CD14-positive monocyte (primary cell): ENCODE measurements around the gene UBR2. TPM values are rescaled to one million over a fixed set of nuclear protein-coding genes. Genes with fewer than 3 reads are reported as not detected.

ENCODE experiments used
- DNase-seq, 3 donors: peaks; one replicate each; pipeline ENCODE4 v3.0.0-alpha.2; 2011 to 2022
- H2AFZ ChIP-seq: 2 replicates; pipeline ENCODE4 v1.6.0; 2012; ENCODE audit warnings: mild to moderate bottlenecking, low read depth, low read length, inconsistent platforms; ENCODE audit not compliant: insufficient read depth, poor library complexity, severe bottlenecking
- H3K27ac ChIP-seq, 2 donors: 1 replicate in 1 of 2; 2 replicates in 1 of 2; pipeline ENCODE4 v1.5.1; 2012 to 2013; ENCODE audit warnings: low read length in 2 of 2, control low read depth in 1 of 2, inconsistent platforms in 1 of 2, low read depth in 1 of 2, mild to moderate bottlenecking in 1 of 2
- H3K27me3 ChIP-seq, 2 donors: one replicate each; pipeline versions ENCODE4 v1.6.0 to v1.6.1; 2011 to 2013; ENCODE audit warnings: low read length in 2 of 2; ENCODE audit not compliant: control insufficient read depth in 2 of 2, insufficient read depth in 2 of 2
- H3K36me3 ChIP-seq, 2 donors: replicated peaks in 1 of 2; 1 replicate in 1 of 2; 2 replicates in 1 of 2; pipeline versions ENCODE4 v1.5.1 to v1.6.1; 2012 to 2013; ENCODE audit warnings: low read length in 2 of 2, control low read depth in 1 of 2, inconsistent platforms in 1 of 2, mild to moderate bottlenecking in 1 of 2; ENCODE audit not compliant: insufficient read depth in 2 of 2, control insufficient read depth in 1 of 2
- H3K4me1 ChIP-seq, 2 donors: 1 replicate in 1 of 2; 2 replicates in 1 of 2; pipeline versions ENCODE4 v1.5.1 to v1.6.1; 2012 to 2013; ENCODE audit warnings: low read length in 2 of 2, control low read depth in 1 of 2, inconsistent platforms in 1 of 2, mild to moderate bottlenecking in 1 of 2, moderate library complexity in 1 of 2; ENCODE audit not compliant: insufficient read depth in 2 of 2, control insufficient read depth in 1 of 2
- H3K4me2 ChIP-seq: replicated peaks from 2 replicates; pipeline ENCODE3; 2012; ENCODE audit warnings: low read length, moderate library complexity, mild to moderate bottlenecking; ENCODE audit not compliant: poor library complexity, severe bottlenecking; ENCODE audit errors: extremely low read depth
- H3K4me3 ChIP-seq, 3 experiments: fragments of 200-600 bp in 1 of 3; sonication (generic) in 1 of 3; replicated peaks in 1 of 3; 1 replicate in 2 of 3; 2 replicates in 1 of 3; pipeline ENCODE4 v1.5.1; 2011 to 2013; ENCODE audit warnings: low read length in 3 of 3, mild to moderate bottlenecking in 3 of 3, control low read depth in 2 of 3, low read depth in 2 of 3, inconsistent platforms in 1 of 3, moderate library complexity in 1 of 3
- H3K79me2 ChIP-seq: 2 replicates; pipeline ENCODE4 v1.6.0; 2012; ENCODE audit warnings: mild to moderate bottlenecking, control low read depth, inconsistent platforms, low read length, moderate library complexity; ENCODE audit not compliant: insufficient read depth
- H3K9ac ChIP-seq: 2 replicates; pipeline ENCODE4 v1.6.0; 2017; ENCODE audit warnings: low read length, mild to moderate bottlenecking; ENCODE audit not compliant: insufficient read depth, poor library complexity, severe bottlenecking
- H3K9me3 ChIP-seq, 2 donors: replicated peaks in 1 of 2; 1 replicate in 1 of 2; 2 replicates in 1 of 2; pipeline versions ENCODE4 v1.5.1 to v1.6.1; 2012 to 2013; ENCODE audit warnings: low read length in 2 of 2, control low read depth in 1 of 2; ENCODE audit not compliant: control insufficient read depth in 1 of 2, insufficient read depth in 1 of 2
- H4K20me1 ChIP-seq: 2 replicates; pipeline ENCODE4 v1.6.0; 2012; ENCODE audit warnings: mild to moderate bottlenecking, low read length, control low read depth, moderate library complexity; ENCODE audit not compliant: insufficient read depth
- H3K27ac Mint-ChIP-seq, 7 donors: one replicate each; pipeline ENCODE4 v1.8.0; 2020; ENCODE audit warnings: mild to moderate bottlenecking in 7 of 7, mixed read lengths in 7 of 7, moderate library complexity in 6 of 7, inconsistent platforms in 2 of 7
- H3K27me3 Mint-ChIP-seq, 3 donors: one replicate each; pipeline ENCODE4 v1.8.0; 2021 to 2022; ENCODE audit warnings: low read depth in 3 of 3, mild to moderate bottlenecking in 3 of 3, mixed read lengths in 3 of 3, moderate library complexity in 3 of 3, inconsistent platforms in 1 of 3
- H3K36me3 Mint-ChIP-seq, 2 donors: one replicate each; pipeline ENCODE4 v1.8.0; 2020; ENCODE audit warnings: mixed read lengths in 2 of 2, inconsistent platforms in 1 of 2, mild to moderate bottlenecking in 1 of 2
- H3K4me1 Mint-ChIP-seq: one replicate; pipeline ENCODE4 v1.8.0; 2020; ENCODE audit warnings: mild to moderate bottlenecking, mixed read lengths
- H3K4me3 Mint-ChIP-seq, 2 donors: one replicate each; pipeline ENCODE4 v1.8.0; 2020; ENCODE audit warnings: mild to moderate bottlenecking in 2 of 2, mixed read lengths in 2 of 2, moderate library complexity in 1 of 2
- H3K9me3 Mint-ChIP-seq, 7 donors: one replicate each; pipeline ENCODE4 v1.8.0; 2020 to 2022; ENCODE audit warnings: mixed read lengths in 7 of 7, mild to moderate bottlenecking in 6 of 7, moderate library complexity in 6 of 7, inconsistent platforms in 2 of 7
- CTCF ChIP-seq: fragments of 200-600 bp; IDR thresholded peaks from one replicate; pipeline ENCODE4 v1.8.0; 2022; ENCODE audit warnings: antibody characterized with exemption, mild to moderate bottlenecking
- WGBS: methylation state at CpG from one replicate; pipeline ENCODE4 v1.1.5; 2013; ENCODE audit warnings: missing lambda C conversion rate; ENCODE audit not compliant: insufficient coverage; 5-methylcytosine and 5-hydroxymethylcytosine counted together
- intact Hi-C, 2 donors: fragments of 100-400 bp; cut with micrococcal nuclease; formaldehyde crosslinking; loops; one replicate each; pipeline versions ENCODE4 v1.15.0 to v1.15.1; 2023
- polyA plus RNA-seq, 3 donors: library from polyadenylated mRNA; depleted of rRNA in 1 of 3; unstranded in 2 of 3; stranded (reverse) in 1 of 3; fragments of 300-500 nt in 2 of 3; fragments of >200 nt in 1 of 3; fragmentation: Illumina TruSeq in 2 of 3; gene quantifications; 1 replicate in 2 of 3; 2 replicates in 1 of 3; pipeline ENCODE4 v1.2.3, GENCODE V29; 2012 to 2021

The UBR2 gene
- polyA plus RNA-seq, 3 donors = 9.0 to 17.8 (median 12.8) TPM

- no peak overlapping the region for H3K4me3 Mint-ChIP-seq
- Histone ChIP-seq H3K4me1 (peaks cover 36 to 55% of the 10 kb centered on the region in 2 donors), H3K36me3 (no peaks in the 10 kb centered on the region), H2AFZ (peak overlapping the region; percentile 2), H3K27me3 (no peaks in the 10 kb centered on the region), H3K27ac (no peak overlapping the region), H3K79me2 (no peaks in the 10 kb centered on the region), H3K4me3 (no peak overlapping the region), H3K9ac (no peak overlapping the region), H3K4me2 (no peak overlapping the region), H3K9me3 (no peaks in the 10 kb centered on the region), H4K20me1 (no peaks in the 10 kb centered on the region)
- H3K36me3 Mint-ChIP-seq = no peaks in the 10 kb centered on the region
- 83% methylated on average over 1 of the region's 5 CpGs for WGBS
- TF ChIP-seq CTCF = no peak
- H3K27me3 Mint-ChIP-seq = no peaks in the 10 kb centered on the region
- peak overlapping the region in 2 of 7 donors; percentile 30 to 63 for H3K27ac Mint-ChIP-seq
- peaks cover 0 to 3% (median 0%) of the 10 kb centered on the region in 7 donors for H3K9me3 Mint-ChIP-seq
- peaks cover 49% of the 10 kb centered on the region for H3K4me1 Mint-ChIP-seq
- intact Hi-C loops = no loop called here
- DNase-seq = peak in 1 of 3 donors; percentile 12
Observed at GRCh38 chr6:42533794-42534193, 30.0 kb upstream of the UBR2 start.

GRCh38 chr6:42537536-42537935, 26.3 kb upstream of the UBR2 start:
- Histone ChIP-seq H3K9me3 (no peaks in the 10 kb centered on the region), H3K27me3 (no peaks in the 10 kb centered on the region), H4K20me1 (no peaks in the 10 kb centered on the region), H3K9ac (no peak overlapping the region), H3K4me3 (no peak overlapping the region), H2AFZ (peak overlapping the region; percentile 57), H3K79me2 (no peaks in the 10 kb centered on the region), H3K36me3 (no peaks in the 10 kb centered on the region), H3K4me2 (peak overlapping the region; percentile 22), H3K27ac (peak overlapping the region in 1 of 2 donors; percentile 75), H3K4me1 (peaks cover 25 to 38% of the 10 kb centered on the region in 2 donors)
- no peak for TF ChIP-seq CTCF
- H3K36me3 Mint-ChIP-seq = no peaks in the 10 kb centered on the region
- peak overlapping the region in 2 of 7 donors; percentile 55 to 69 for H3K27ac Mint-ChIP-seq
- WGBS = no CpG with 5 or more reads among the region's 1 CpG
- H3K4me3 Mint-ChIP-seq = no peak overlapping the region
- peak; percentile 21 to 51 (median 26) for DNase-seq
- H3K9me3 Mint-ChIP-seq = peaks cover 0 to 2% (median 0%) of the 10 kb centered on the region in 7 donors
- intact Hi-C loops = no loop called here
- peaks cover 0 to 4% (median 0%) of the 10 kb centered on the region in 3 donors for H3K27me3 Mint-ChIP-seq
- H3K4me1 Mint-ChIP-seq = peaks cover 30% of the 10 kb centered on the region
